Kidney epithelial cell (primary cell): ENCODE results near the gene ANKMY1. TPM values are rescaled to one million over a fixed set of nuclear protein-coding genes. Genes with fewer than 3 reads are reported as not detected.

Experiments
- DNase-seq: peaks from one replicate; pipeline ENCODE4 v3.0.0-alpha.2; 2010; ENCODE audit warnings: low read depth
- H3K27me3 ChIP-seq: 2 replicates; pipeline ENCODE4 v1.6.0; 2011; ENCODE audit warnings: low read length; ENCODE audit not compliant: control insufficient read depth, insufficient read depth
- H3K36me3 ChIP-seq: 2 replicates; pipeline ENCODE4 v1.5.1; 2011; ENCODE audit warnings: low read length; ENCODE audit not compliant: control insufficient read depth, insufficient read depth
- H3K4me3 ChIP-seq: 2 replicates; pipeline ENCODE4 v1.5.1; 2011; ENCODE audit warnings: low read depth, mild to moderate bottlenecking, control low read depth, low read length
- total RNA-seq: library from RNA; depleted of rRNA; stranded (reverse); fragments of >200 nt; gene quantifications from 2 replicates; pipeline ENCODE4 v1.2.3, GENCODE V29; 2015
- TF ChIP-seq, protein P1 (sequence below): IDR thresholded peaks from 2 replicates; pipeline ENCODE4 v1.5.1; 2011; ENCODE audit warnings: mild to moderate bottlenecking, moderate library complexity, low read length, control low read depth, inconsistent platforms; ENCODE audit not compliant: insufficient read depth, poor library complexity, severe bottlenecking

The ANKMY1 gene
- total RNA-seq, 1 donor from 2014 or later: 7.1 TPM

DNA sequence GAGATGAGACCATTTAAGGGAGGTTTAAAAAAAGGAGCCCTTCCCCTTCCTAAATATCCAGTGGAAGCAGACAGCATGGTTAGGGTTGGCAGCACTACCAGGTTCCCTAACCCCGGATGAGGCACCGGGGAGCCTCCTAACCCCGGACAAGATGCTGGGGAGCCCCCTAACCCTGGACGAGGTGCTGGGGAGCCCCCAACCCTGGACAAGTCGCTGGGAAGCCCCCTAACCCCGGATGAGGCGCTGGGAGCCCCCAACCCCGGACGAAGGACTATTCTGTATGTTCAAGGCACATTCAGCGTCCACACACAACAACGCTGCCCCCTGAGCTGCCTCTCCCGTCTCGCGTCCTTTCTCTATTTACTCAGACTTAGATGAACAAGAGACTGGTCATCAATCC, 51.9 kb downstream of the ANKMY1 start:
- H3K27me3 ChIP-seq: no peaks in the 10 kb centered on the region
- no peak overlapping the region for H3K4me3 ChIP-seq
- TF ChIP-seq, protein P1, sequence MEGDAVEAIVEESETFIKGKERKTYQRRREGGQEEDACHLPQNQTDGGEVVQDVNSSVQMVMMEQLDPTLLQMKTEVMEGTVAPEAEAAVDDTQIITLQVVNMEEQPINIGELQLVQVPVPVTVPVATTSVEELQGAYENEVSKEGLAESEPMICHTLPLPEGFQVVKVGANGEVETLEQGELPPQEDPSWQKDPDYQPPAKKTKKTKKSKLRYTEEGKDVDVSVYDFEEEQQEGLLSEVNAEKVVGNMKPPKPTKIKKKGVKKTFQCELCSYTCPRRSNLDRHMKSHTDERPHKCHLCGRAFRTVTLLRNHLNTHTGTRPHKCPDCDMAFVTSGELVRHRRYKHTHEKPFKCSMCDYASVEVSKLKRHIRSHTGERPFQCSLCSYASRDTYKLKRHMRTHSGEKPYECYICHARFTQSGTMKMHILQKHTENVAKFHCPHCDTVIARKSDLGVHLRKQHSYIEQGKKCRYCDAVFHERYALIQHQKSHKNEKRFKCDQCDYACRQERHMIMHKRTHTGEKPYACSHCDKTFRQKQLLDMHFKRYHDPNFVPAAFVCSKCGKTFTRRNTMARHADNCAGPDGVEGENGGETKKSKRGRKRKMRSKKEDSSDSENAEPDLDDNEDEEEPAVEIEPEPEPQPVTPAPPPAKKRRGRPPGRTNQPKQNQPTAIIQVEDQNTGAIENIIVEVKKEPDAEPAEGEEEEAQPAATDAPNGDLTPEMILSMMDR: no peak
- H3K36me3 ChIP-seq: no peaks in the 10 kb centered on the region
- no peak for DNase-seq

DNA sequence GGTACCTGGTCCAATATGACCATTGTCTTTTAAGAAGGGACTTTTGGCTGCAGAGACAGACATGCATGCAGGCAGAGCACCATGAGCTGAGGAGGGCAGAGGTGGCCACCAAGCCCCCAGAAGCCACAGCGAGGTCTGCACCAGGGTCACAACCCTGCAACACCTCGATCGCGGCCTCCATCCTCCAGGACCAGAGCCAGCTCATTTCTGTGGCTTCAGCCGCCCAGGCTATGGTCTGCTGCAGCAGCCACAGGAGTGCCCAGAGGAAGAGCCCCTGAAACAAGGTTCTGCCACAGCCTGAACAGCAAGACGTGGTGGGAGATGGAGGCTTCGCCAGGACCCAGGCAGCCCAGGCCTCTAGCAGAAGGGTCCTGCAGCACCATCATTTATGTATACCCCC, 53.9 kb downstream of the ANKMY1 start:
- no peak for DNase-seq
- TF ChIP-seq, protein P1: no peak

DNA sequence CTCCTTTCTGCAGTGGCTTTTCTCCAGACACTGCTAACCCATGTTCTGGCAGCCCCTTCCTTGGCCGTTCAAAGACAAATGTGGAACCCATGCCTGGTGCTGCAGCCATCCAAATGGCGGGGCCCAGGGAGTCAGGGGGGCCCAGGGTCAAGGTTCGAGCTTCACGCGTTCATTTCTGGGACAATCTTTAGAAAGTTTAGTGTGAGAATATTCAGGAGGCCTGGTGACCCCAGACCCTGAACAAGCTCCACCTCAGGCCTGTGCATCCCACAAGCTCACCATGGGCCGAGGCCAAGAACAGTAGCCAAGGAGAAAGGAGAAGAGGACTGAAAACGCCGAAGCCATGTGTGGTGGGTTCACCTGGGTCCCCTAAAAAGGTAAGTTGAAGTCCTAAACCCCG, 54.4 kb downstream of the ANKMY1 start:
- no peaks in the 10 kb centered on the region for H3K27me3 ChIP-seq
- H3K4me3 ChIP-seq: no peak overlapping the region
- no peak for DNase-seq
- TF ChIP-seq, protein P1: no peak
- no peaks in the 10 kb centered on the region for H3K36me3 ChIP-seq

More for the DNA sequence above, 53.9 kb downstream of the ANKMY1 start:
- Histone ChIP-seq H3K27me3 (no peaks in the 10 kb centered on the region), H3K36me3 (no peaks in the 10 kb centered on the region), H3K4me3 (no peak overlapping the region)

DNA sequence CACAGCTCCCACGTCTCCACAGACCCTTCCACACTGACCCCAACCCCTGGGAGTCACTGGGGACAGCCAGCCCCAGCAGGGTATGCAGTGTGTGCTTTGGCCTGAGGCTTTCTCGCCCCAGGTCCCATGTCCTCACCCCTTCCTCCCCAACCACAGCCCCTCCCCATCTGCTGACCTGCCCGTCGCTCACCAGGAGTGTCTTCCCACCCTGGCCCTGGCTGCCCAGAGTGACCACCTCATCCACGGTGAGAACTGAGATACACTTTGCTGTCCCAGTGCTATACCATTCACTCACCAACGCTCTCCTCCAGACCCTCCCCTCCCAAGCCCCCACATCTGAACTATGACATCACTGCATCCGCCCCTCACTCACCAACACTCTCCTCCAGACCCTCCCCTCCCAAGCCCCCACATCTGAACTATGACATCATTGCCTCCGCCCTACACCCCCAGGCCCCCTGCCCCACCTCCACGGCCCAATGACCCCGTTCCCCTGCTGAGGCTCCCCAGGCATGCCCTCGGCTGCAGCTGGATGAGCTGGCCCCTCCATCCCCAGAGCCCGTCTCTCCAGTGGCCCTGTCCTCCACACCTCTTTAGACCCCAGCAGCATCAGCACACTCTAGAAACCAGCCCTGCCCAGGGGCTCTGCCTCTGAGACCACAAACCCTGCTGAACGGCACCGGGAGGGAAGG, 55.2 kb downstream of the ANKMY1 start:
- Histone ChIP-seq H3K27me3 (no peaks in the 10 kb centered on the region), H3K4me3 (no peak overlapping the region), H3K36me3 (no peaks in the 10 kb centered on the region)
- DNase-seq: no peak
- TF ChIP-seq, protein P1: no peak

DNA sequence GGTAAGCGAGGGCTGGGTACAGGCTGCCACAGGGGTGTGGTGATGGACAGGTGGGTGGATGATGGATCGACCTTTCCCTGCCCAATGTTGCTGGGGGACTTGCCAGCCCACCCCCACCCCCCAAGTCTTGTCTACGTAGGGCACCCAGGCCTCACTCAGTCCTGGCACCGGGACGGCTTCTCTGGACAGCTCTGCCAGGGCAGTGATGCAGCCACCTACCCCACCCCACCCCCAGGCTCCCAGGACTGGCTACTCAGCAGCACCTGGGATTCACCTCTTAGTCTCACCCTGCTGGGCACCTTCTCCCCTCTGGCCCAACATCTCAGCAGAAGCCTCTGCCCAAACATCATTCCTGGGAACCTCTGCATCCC, 55.7 kb downstream of the ANKMY1 start:
- no peak for DNase-seq
- Histone ChIP-seq H3K27me3 (no peaks in the 10 kb centered on the region), H3K36me3 (no peaks in the 10 kb centered on the region), H3K4me3 (no peak overlapping the region)
- TF ChIP-seq, protein P1: no peak

DNA sequence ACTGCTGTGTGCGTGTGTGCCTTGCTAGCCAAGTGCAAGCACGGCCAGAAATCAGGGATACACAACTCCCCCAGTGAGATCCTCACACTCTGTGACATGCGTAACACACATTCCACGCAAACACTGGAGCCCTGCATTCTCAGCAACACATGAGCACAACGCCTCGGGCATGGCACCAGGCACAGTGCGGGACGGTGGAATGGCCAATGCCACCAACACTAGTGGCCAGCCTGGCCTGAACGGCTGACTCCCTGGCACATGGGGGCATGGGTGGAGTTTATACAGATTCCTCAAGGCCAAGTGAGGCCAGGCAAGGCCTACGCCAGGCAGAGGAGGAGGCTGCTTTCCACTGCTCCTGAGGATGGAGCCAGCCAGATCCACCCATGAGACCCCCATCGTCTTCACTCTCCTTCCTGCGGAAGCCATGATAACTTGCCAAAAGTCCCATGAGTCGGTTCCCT, 56.2 kb downstream of the ANKMY1 start:
- Histone ChIP-seq H3K27me3 (no peaks in the 10 kb centered on the region), H3K4me3 (no peak overlapping the region), H3K36me3 (no peaks in the 10 kb centered on the region)
- DNase-seq: no peak
- TF ChIP-seq, protein P1: no peak
